ENCODE measurements around the gene DPAGT1.

DNA sequence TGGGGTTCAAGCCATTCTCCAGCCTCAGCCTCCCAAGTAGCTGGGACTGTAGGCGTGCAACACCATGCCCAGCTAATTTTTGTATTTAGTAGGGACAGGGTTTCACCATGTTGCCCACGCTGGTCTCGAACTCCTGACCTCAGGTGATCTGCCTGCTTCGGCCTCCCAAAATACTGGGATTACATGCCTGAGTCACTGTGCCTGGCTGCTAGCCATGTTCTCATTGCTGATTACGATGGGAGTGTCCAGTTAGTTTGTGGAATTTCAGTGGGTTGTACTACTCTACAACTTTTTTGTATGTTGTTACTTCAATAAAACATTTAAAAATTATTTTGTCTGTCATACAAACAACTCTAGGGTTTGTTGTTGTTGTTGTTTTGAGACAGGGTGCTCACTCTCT is 38.9 kb downstream of the DPAGT1 start:
- TF ChIP-seq, protein P1, sequence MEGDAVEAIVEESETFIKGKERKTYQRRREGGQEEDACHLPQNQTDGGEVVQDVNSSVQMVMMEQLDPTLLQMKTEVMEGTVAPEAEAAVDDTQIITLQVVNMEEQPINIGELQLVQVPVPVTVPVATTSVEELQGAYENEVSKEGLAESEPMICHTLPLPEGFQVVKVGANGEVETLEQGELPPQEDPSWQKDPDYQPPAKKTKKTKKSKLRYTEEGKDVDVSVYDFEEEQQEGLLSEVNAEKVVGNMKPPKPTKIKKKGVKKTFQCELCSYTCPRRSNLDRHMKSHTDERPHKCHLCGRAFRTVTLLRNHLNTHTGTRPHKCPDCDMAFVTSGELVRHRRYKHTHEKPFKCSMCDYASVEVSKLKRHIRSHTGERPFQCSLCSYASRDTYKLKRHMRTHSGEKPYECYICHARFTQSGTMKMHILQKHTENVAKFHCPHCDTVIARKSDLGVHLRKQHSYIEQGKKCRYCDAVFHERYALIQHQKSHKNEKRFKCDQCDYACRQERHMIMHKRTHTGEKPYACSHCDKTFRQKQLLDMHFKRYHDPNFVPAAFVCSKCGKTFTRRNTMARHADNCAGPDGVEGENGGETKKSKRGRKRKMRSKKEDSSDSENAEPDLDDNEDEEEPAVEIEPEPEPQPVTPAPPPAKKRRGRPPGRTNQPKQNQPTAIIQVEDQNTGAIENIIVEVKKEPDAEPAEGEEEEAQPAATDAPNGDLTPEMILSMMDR (IDR thresholded peaks at IDR 0.05): no peak
- TF ChIP-seq POLR2A (IDR thresholded peaks at IDR 0.05): no peak
